HepG2 (cell line): Measurements from ENCODE around the gene PUM1. TPM values are rescaled to one million over a fixed set of nuclear protein-coding genes. Genes with fewer than 3 reads are reported as not detected.
A peak's percentile ranks its signal among the peaks of the same experiment; 100 is the strongest.

Experiments used
- CHCHD3 ChIP-seq: sonication (generic); formaldehyde crosslinking; IDR thresholded peaks from 2 replicates; pipeline ENCODE4 v1.8.0; 2022; ENCODE audit warnings: mild to moderate bottlenecking, missing genetic modification reagents, moderate library complexity
- EED ChIP-seq: sonication (generic); formaldehyde crosslinking; IDR thresholded peaks from 2 replicates; pipeline ENCODE4 v1.5.0; 2020; ENCODE audit warnings: mild to moderate bottlenecking, missing genetic modification reagents
- FOXK1 ChIP-seq: sonication (generic); formaldehyde crosslinking; IDR thresholded peaks from 2 replicates; pipeline ENCODE4 v1.4.0; 2020; ENCODE audit warnings: low read depth, missing genetic modification reagents, borderline replicate concordance
- NONO ChIP-seq, 2 experiments: fragments of 450-650 bp in 1 of 2; sonication (generic) in 1 of 2; formaldehyde crosslinking in 1 of 2; IDR thresholded peaks in 1 of 2; conservative IDR thresholded peaks in 1 of 2; 2 replicates each; pipeline versions ENCODE4 v1.6.1 to v1.8.0; 2017 to 2022; ENCODE audit warnings: mild to moderate bottlenecking in 1 of 2, missing genetic modification reagents in 1 of 2, moderate library complexity in 1 of 2
- NPAS2 ChIP-seq: sonication (generic); formaldehyde crosslinking; IDR thresholded peaks from 2 replicates; pipeline ENCODE4 v1.8.0; 2022; ENCODE audit warnings: mild to moderate bottlenecking, missing genetic modification reagents, borderline replicate concordance
- PATZ1 ChIP-seq: sonication (generic); formaldehyde crosslinking; IDR thresholded peaks from 2 replicates; pipeline ENCODE4 v1.4.0; 2020; ENCODE audit warnings: missing genetic modification reagents
- ZBTB44 ChIP-seq: sonication (generic); formaldehyde crosslinking; IDR thresholded peaks from 2 replicates; pipeline ENCODE4 v1.4.0; 2020; ENCODE audit warnings: missing genetic modification reagents
- ZFP37 ChIP-seq: sonication (generic); formaldehyde crosslinking; IDR thresholded peaks from 2 replicates; pipeline ENCODE4 v1.4.0; 2020; ENCODE audit warnings: missing genetic modification reagents, borderline replicate concordance
- ZNF318 ChIP-seq: sonication (generic); formaldehyde crosslinking; IDR thresholded peaks from 2 replicates; pipeline ENCODE4 v1.4.0; 2020; ENCODE audit warnings: mild to moderate bottlenecking, missing genetic modification reagents
- ZNF570 ChIP-seq: sonication (generic); formaldehyde crosslinking; IDR thresholded peaks from 2 replicates; pipeline ENCODE4 v1.4.0; 2020; ENCODE audit warnings: mild to moderate bottlenecking, missing genetic modification reagents, borderline replicate concordance
- ZXDC ChIP-seq: sonication (generic); formaldehyde crosslinking; IDR thresholded peaks from 2 replicates; pipeline ENCODE4 v1.5.0; 2020; ENCODE audit warnings: mild to moderate bottlenecking, missing genetic modification reagents
- polyA plus RNA-seq, 8 experiments: library from polyadenylated mRNA; depleted of rRNA in 3 of 8; stranded (reverse) in 7 of 8; unstranded in 1 of 8; fragments of >200 nt; fragmentation: Illumina TruSeq in 4 of 8; extraction: Trizol in 4 of 8; gene quantifications; 2 replicates each; pipeline versions ENCODE4 v1.2.1 to v1.2.3, GENCODE V29; 2011 to 2016; ENCODE audit warnings: low read depth in 4 of 8, missing spikeins in 1 of 8, mixed read lengths in 1 of 8; ENCODE audit not compliant: insufficient read depth in 1 of 8
- total RNA-seq, 5 experiments: library from RNA; depleted of rRNA; stranded (reverse); fragments of >200 nt; fragmentation: Illumina TruSeq; extraction: Trizol; gene quantifications; 2 replicates each; pipeline ENCODE4 v1.2.3, GENCODE V29; 2016; ENCODE audit warnings: low read depth in 1 of 5

The PUM1 gene
- total and polyA plus RNA-seq, 2 of the 13 experiments (the other 11 are each of a cell fraction or from before 2014, with no cell fraction given): 64.7 to 91.0 TPM

GRCh38 chr1:31065310-31066217 is at the start of gene PUM1 (continued):
- TF ChIP-seq ZNF318 (CRISPR knock-in tag): no peak
- no peak for TF ChIP-seq NPAS2 (CRISPR knock-in tag)
- no peak for TF ChIP-seq ZNF570 (CRISPR knock-in tag)
- TF ChIP-seq EED (CRISPR knock-in tag): no peak
- peak; percentile 68; the same call in 1 of the 2 replicates for TF ChIP-seq FOXK1
- no peak for TF ChIP-seq NONO (IDR thresholded peaks at IDR 0.05)
- peak; percentile 81; the same call in 1 of the 2 replicates for TF ChIP-seq NONO (CRISPR knock-in tag; conservative IDR thresholded peaks at IDR 0.05)
- TF ChIP-seq PATZ1 (CRISPR knock-in tag): no peak
- TF ChIP-seq ZXDC (CRISPR knock-in tag): no peak
- no peak; the same call in 1 of the 2 replicates for TF ChIP-seq CHCHD3 (CRISPR knock-in tag)
- no peak for TF ChIP-seq ZBTB44 (CRISPR knock-in tag)
- no peak; the same call in 1 of the 2 replicates for TF ChIP-seq ZFP37 (CRISPR knock-in tag)
